ENCODE measurements around the gene XKR8. TPM values are rescaled to one million over a fixed set of nuclear protein-coding genes. Genes with fewer than 3 reads are reported as not detected.

Gene XKR8
- total and polyA plus RNA-seq, 9 of the 15 experiments (the other 6 are each of a cell fraction or from before 2014, with no cell fraction given) = 0.45 to 2.8 (median 1.7) TPM

DNA sequence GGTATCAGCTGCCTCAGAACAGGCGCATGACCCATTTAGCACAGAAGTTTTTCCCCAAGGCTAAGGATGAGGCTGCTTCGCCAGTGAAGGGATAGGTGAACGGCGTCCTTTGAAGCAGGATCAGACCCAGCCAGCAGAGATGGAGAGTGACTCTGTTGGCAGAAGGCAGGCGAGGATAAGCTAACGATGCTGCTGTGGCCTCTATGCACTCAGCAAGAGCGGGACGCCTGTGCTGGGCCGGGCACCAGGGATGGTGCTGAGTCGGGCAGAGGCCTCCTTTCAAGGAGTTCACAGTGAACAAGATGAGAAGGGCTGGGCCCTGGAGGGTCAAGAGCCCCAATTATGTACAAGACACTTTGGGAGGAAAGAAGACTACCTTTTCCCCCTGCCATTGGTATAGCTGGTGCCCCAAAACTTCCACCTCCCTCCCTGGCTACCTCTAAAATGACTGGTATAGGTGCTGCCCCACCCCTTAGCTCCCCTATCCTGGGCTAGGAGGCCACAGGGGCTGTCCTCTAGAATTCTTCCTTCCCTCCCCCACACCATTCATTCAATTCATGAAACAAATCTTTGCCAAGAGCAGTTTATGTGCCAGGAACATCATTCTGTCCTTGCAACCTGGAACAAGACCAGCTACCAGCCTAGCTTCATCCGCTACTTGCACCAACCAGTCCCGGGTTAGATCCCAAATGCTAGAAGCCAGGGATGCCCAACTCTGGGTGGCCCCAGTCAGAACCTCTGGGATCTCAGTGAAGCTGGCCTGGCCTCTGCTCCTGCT lies 7.5 kb downstream of the XKR8 start:
- intact Hi-C loops (cut with micrococcal nuclease) = no loop called here
- POLR2A ChIA-PET = interaction anchor here (0.5 to 1.6 kb wide), 6 partner anchors 10 to 197 kb away, joined by 3 to 5 read pairs (median 3); no protein-coding TSS in a partner anchor
- no peak overlapping the region for H3K4me2 ChIP-seq (ENCODE audit: insufficient read depth, low read length)
- TF ChIP-seq TFE3 (CRISPR knock-in tag; IDR thresholded peaks at IDR 0.05) (no peak), ZBTB5 (IDR thresholded peaks at IDR 0.05) (no peak), PKNOX1 (IDR thresholded peaks at IDR 0.05) (no peak), KAT7 (CRISPR knock-in tag; IDR thresholded peaks at IDR 0.05; ENCODE audit: borderline replicate concordance) (no peak)
- TF ChIP-seq, protein P1, sequence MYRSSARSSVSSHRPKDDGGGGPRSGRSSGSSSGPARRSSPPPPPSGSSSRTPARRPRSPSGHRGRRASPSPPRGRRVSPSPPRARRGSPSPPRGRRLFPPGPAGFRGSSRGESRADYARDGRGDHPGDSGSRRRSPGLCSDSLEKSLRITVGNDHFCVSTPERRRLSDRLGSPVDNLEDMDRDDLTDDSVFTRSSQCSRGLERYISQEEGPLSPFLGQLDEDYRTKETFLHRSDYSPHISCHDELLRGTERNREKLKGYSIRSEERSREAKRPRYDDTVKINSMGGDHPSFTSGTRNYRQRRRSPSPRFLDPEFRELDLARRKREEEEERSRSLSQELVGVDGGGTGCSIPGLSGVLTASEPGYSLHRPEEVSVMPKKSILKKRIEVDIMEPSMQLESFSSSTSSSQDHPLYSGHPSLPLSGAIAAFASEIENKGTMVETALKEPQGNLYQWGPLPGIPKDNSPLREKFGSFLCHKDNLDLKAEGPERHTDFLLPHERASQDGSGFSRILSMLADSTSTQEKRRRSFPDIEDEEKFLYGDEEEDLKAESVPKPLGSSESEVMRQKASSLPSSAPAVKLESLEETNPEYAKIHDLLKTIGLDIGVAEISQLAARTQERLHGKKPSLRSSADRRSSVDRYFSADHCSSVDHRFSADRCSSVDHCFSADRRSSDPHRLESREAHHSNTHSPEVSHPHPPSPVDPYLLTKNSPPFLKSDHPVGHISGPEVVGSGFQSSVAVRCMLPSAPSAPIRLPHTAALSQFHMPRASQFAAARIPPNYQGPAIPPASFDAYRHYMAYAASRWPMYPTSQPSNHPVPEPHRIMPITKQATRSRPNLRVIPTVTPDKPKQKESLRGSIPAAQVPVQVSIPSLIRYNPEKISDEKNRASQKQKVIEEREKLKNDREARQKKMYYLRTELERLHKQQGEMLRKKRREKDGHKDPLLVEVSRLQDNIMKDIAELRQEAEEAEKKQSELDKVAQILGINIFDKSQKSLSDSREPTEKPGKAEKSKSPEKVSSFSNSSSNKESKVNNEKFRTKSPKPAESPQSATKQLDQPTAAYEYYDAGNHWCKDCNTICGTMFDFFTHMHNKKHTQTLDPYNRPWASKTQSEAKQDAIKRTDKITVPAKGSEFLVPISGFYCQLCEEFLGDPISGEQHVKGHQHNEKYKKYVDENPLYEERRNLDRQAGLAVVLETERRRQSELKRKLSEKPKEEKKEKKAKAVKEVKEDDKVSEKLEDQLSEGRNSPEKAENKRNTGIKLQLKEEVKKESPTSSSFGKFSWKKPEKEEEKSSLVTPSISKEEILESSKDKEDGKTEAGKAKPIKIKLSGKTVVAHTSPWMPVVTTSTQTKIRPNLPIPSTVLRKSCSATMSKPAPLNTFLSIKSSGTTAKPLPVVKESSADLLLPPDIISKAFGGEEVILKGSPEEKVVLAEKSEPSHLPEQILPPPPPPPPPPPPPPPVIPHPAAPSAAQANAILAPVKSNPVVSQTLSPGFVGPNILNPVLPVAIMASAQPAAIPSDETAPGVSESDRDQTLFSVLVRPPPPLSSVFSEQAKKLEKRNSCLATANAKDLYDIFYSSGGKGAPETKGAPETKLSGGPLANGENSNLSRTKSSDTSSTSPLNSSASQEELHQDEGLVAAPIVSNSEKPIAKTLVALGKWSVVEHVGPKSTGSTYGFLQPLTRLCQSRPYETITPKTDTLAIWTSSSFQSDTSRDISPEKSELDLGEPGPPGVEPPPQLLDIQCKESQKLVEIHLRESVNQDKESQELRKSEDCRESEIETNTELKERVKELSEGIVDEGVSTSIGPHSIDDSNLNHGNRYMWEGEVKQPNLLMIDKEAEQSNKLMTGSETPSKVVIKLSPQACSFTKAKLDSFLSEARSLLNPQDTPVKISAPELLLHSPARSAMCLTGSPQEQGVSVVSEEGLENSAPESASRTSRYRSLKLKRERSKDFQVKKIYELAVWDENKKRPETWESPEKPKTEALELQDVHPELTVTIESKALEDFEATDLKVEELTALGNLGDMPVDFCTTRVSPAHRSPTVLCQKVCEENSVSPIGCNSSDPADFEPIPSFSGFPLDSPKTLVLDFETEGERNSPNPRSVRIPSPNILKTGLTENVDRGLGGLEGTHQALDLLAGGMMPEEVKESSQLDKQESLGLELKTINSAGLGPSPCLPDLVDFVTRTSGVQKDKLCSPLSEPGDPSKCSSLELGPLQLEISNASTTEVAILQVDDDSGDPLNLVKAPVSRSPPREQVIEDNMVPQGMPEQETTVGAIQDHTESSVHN (IDR thresholded peaks at IDR 0.05; ENCODE audit: borderline replicate concordance in 1 of 2, low read depth in 1 of 2) = no peak

More for the DNA sequence above, 7.5 kb downstream of the XKR8 start:
- WGBS (ENCODE audit: insufficient coverage, low coverage, missing lambda C conversion rate) = 88% methylated on average over 12 of the region's 12 CpGs
- Histone ChIP-seq H3K27me3 (ENCODE audit: control insufficient read depth in 2 of 2, insufficient read depth in 2 of 2, low read length in 2 of 2) (no peaks in the 10 kb centered on the region), H2AFZ (ENCODE audit: low read depth, low read length) (no peak overlapping the region), H3K9ac (ENCODE audit: insufficient read depth in 1 of 2, low read depth in 2 of 2, low read length in 2 of 2) (no peak overlapping the region; a peak in 1 of 4 replicates), H3K9me3 (replicated peaks; ENCODE audit: control insufficient read depth, insufficient read depth, low read depth, low read length) (no peaks in the 10 kb centered on the region), H3K4me1 (replicated peaks in 1 of 2; ENCODE audit: control insufficient read depth in 2 of 2, insufficient read depth in 2 of 2, low read length in 2 of 2) (peaks cover 0 to 9% of the 10 kb centered on the region in 2 experiments; a peak in 1 of 5 replicates), H3K27ac (ENCODE audit: extremely low read depth, low read depth, low read length) (no peak overlapping the region), H3K9me1 (ENCODE audit: control insufficient read depth, insufficient read depth, low read length) (no peaks in the 10 kb centered on the region), H3K4me3 (no peak overlapping the region), H3K79me2 (ENCODE audit: control insufficient read depth, insufficient read depth, low read length) (no peaks in the 10 kb centered on the region), H4K20me1 (replicated peaks; ENCODE audit: control insufficient read depth, insufficient read depth, low read length) (no peaks in the 10 kb centered on the region), H3K36me3 (ENCODE audit: control insufficient read depth, insufficient read depth, low read length) (peaks cover 30% of the 10 kb centered on the region)
- FAIRE-seq (no peak), ATAC-seq (no peak), DNase-seq (ENCODE audit: extremely low read depth in 1 of 4, low spot score in 3 of 4) (no peak)
- no TSS peak for BruUV-seq (replicated peaks)
- CTCF ChIA-PET (ENCODE audit: low intra/inter-chr PET ratio) = no interaction called here
- in situ Hi-C loops (cut with MboI) = loop anchor here (5.0 kb wide), 1 partner anchor 105 kb away; no protein-coding TSS in a partner anchor
